Colonic mucosa (tissue), 4 donors: Measurements from ENCODE around the gene B4GALT1. TPM values are rescaled to one million over a fixed set of nuclear protein-coding genes. Genes with fewer than 3 reads are reported as not detected.

Source experiments
- DNase-seq: peaks from one replicate; pipeline ENCODE4 v3.0.0-alpha.2; 2020
- H3K27ac ChIP-seq: fragments of 200-600 bp; one replicate; pipeline ENCODE4 v1.8.0; 2021
- H3K27me3 ChIP-seq: fragments of 200-600 bp; one replicate; pipeline ENCODE4 v1.8.0; 2021
- H3K36me3 ChIP-seq: fragments of 200-600 bp; one replicate; pipeline ENCODE4 v1.8.0; 2021
- H3K4me1 ChIP-seq: fragments of 200-600 bp; one replicate; pipeline ENCODE4 v1.8.0; 2021; ENCODE audit warnings: mild to moderate bottlenecking
- H3K4me3 ChIP-seq: fragments of 200-600 bp; one replicate; pipeline ENCODE4 v1.8.0; 2021
- H3K9ac ChIP-seq, 2 donors: one replicate each; pipeline ENCODE4 v1.7.0; 2013; ENCODE audit warnings: control low read depth in 2 of 2, low read depth in 2 of 2, low read length in 2 of 2
- H3K9me3 ChIP-seq: fragments of 200-600 bp; one replicate; pipeline ENCODE4 v1.8.0; 2021
- CTCF ChIP-seq: fragments of 200-600 bp; IDR thresholded peaks from one replicate; pipeline ENCODE4 v1.8.0; 2022; ENCODE audit warnings: antibody characterized with exemption, mild to moderate bottlenecking
- intact Hi-C: fragments of 100-400 bp; cut with DNase I; formaldehyde crosslinking; loops from one replicate; pipeline ENCODE4 v1.14.1; 2022
- total RNA-seq, 2 donors: library from RNA; stranded (reverse); fragmentation: NEBNext Ultra II Directional in 1 of 2; extraction: Animal tissue kit (Norgen Biotek cat#: 25700) in 1 of 2; gene quantifications; one replicate each; pipeline ENCODE4 v1.2.1, GENCODE V29; 2021
- donor health status: healthy.
- donor health status: DM: no; HTN: no; CAD: no.
- donor health status: DM: no; HTN: no; CAD: no.

Gene B4GALT1
- total RNA-seq, 2 donors from 2014 or later = 76.9 to 78.7 TPM

GRCh38 chr9:33187519-33188218 is 20.5 kb upstream of the B4GALT1 start:
- Histone ChIP-seq H3K4me1 (peaks cover 12% of the 10 kb centered on the region), H3K9me3 (no peaks in the 10 kb centered on the region), H3K27ac (no peak overlapping the region), H3K36me3 (no peaks in the 10 kb centered on the region), H3K27me3 (no peaks in the 10 kb centered on the region), H3K9ac (no peak overlapping the region), H3K4me3 (no peak overlapping the region)
- intact Hi-C loops = no loop called here
- TF ChIP-seq CTCF = no peak
- DNase-seq = peak; percentile 41

- no peaks in the 10 kb centered on the region for H3K9me3 ChIP-seq
- H3K27me3 ChIP-seq = no peaks in the 10 kb centered on the region
- no peak overlapping the region for H3K27ac ChIP-seq
- H3K36me3 ChIP-seq = no peaks in the 10 kb centered on the region
- intact Hi-C loops = no loop called here
- H3K9ac ChIP-seq = no peak overlapping the region
- peak; percentile 83 for DNase-seq
- TF ChIP-seq CTCF = no peak
- H3K4me1 ChIP-seq = peaks cover 12% of the 10 kb centered on the region
- H3K4me3 ChIP-seq = no peak overlapping the region
These were observed 19.5 kb upstream of the B4GALT1 start for GRCh38 chr9:33186457-33187168.

GRCh38 chr9:33185858-33186257 is 18.7 kb upstream of the B4GALT1 start:
- H3K4me1 ChIP-seq = peaks cover 12% of the 10 kb centered on the region
- no peaks in the 10 kb centered on the region for H3K9me3 ChIP-seq
- no peaks in the 10 kb centered on the region for H3K36me3 ChIP-seq
- H3K4me3 ChIP-seq = no peak overlapping the region
- peak overlapping the region; percentile 31 for H3K27ac ChIP-seq
- no peak overlapping the region for H3K9ac ChIP-seq
- no peak for TF ChIP-seq CTCF
- H3K27me3 ChIP-seq = no peaks in the 10 kb centered on the region
- intact Hi-C loops = no loop called here
- no peak for DNase-seq

GRCh38 chr9:33185406-33185805 is 18.3 kb upstream of the B4GALT1 start:
- H3K36me3 ChIP-seq = no peaks in the 10 kb centered on the region
- no peaks in the 10 kb centered on the region for H3K9me3 ChIP-seq
- H3K27ac ChIP-seq = peak overlapping the region; percentile 31
- no peaks in the 10 kb centered on the region for H3K27me3 ChIP-seq
- no peak for DNase-seq
- TF ChIP-seq CTCF = no peak
- H3K9ac ChIP-seq = no peak overlapping the region
- H3K4me1 ChIP-seq = peaks cover 12% of the 10 kb centered on the region
- intact Hi-C loops = no loop called here
- H3K4me3 ChIP-seq = no peak overlapping the region

- DNase-seq = peak; percentile 64
- no peaks in the 10 kb centered on the region for H3K36me3 ChIP-seq
- H3K4me3 ChIP-seq = no peak overlapping the region
- H3K4me1 ChIP-seq = peaks cover 12% of the 10 kb centered on the region
- no peaks in the 10 kb centered on the region for H3K9me3 ChIP-seq
- no peak overlapping the region for H3K9ac ChIP-seq
- H3K27ac ChIP-seq = peak overlapping the region; percentile 31
- intact Hi-C loops = no loop called here
- TF ChIP-seq CTCF = no peak
- H3K27me3 ChIP-seq = no peaks in the 10 kb centered on the region
These were observed 17.8 kb upstream of the B4GALT1 start for GRCh38 chr9:33184963-33185362.
